Peyer's patch (tissue), 4 donors: ENCODE results near the gene GABRR3.

Source experiments
- CTCF ChIP-seq, 6 experiments: fragments of 450-650 bp in 4 of 6; fragments of 200-600 bp in 2 of 6; sonication (generic) in 1 of 6; IDR thresholded peaks; one replicate each; pipeline ENCODE4 v1.5.1; 2017 to 2019; ENCODE audit warnings: antibody characterized with exemption in 6 of 6, mild to moderate bottlenecking in 3 of 6, moderate library complexity in 1 of 6
- POLR2A ChIP-seq, 2 donors: fragments of 450-650 bp; IDR thresholded peaks; one replicate each; pipeline ENCODE4 v1.5.1; 2017; ENCODE audit warnings: antibody characterized with exemption in 2 of 2, mild to moderate bottlenecking in 2 of 2, moderate library complexity in 2 of 2

DNA sequence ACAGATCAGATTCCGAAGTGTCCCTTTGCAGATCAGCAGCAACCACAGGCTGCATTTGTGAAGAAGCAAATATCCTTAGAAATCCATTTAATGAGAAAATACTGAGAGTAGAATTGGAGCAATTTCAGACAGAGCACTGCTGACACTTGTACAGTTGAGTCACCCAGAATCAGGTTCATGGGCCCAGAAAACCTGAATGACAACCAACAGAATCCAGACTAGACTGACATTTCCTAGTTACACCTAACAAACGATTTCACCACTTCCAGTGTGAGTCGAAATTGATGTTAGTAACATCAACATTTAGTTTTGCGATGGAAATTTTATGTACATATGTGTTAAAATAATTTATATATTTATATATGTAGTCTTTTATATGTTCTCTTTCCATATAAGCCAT lies 16.8 kb downstream of the GABRR3 start:
- no peak for TF ChIP-seq CTCF (IDR thresholded peaks at IDR 0.05)
- no peak for TF ChIP-seq POLR2A (IDR thresholded peaks at IDR 0.05)
